GM23248 (cell line): ENCODE data around the gene ADAT1. TPM values are rescaled to one million over a fixed set of nuclear protein-coding genes. Genes with fewer than 3 reads are reported as not detected.
"Not testable (repeated sequence)": the region's sequence is repeated elsewhere in the genome, so short reads cannot be mapped to it uniquely, and the experiment has no call there.

Experiments
- DNase-seq: peaks from one replicate; pipeline ENCODE4 v3.0.0-alpha.2; 2015
- H2AFZ ChIP-seq: fragments of 200-600 bp; sonication (generic); 2 replicates; pipeline ENCODE4 v1.6.1; 2016; ENCODE audit warnings: antibody characterized with exemption
- H3F3A ChIP-seq: fragments of 200-600 bp; sonication (generic); 2 replicates; pipeline ENCODE4 v1.6.1; 2016; ENCODE audit warnings: mild to moderate bottlenecking, antibody characterized with exemption, mixed run types; ENCODE audit not compliant: insufficient read depth
- H3K27ac ChIP-seq: fragments of 200-600 bp; sonication (generic); 2 replicates; pipeline ENCODE4 v1.5.1; 2016; ENCODE audit warnings: mild to moderate bottlenecking
- H3K27me3 ChIP-seq: fragments of 200-600 bp; sonication (generic); replicated peaks from 2 replicates; pipeline ENCODE4 v1.6.1; 2016; ENCODE audit warnings: mild to moderate bottlenecking; ENCODE audit not compliant: insufficient read depth
- H3K36me3 ChIP-seq: fragments of 200-600 bp; sonication (generic); 2 replicates; pipeline ENCODE4 v1.6.1; 2016; ENCODE audit warnings: low read depth, mild to moderate bottlenecking
- H3K4me1 ChIP-seq: fragments of 200-600 bp; sonication (generic); 2 replicates; pipeline ENCODE4 v1.6.1; 2016; ENCODE audit warnings: mild to moderate bottlenecking; ENCODE audit not compliant: insufficient read depth
- H3K4me2 ChIP-seq: fragments of 200-600 bp; sonication (generic); one replicate; pipeline ENCODE4 v1.6.1; 2016; ENCODE audit warnings: mild to moderate bottlenecking; ENCODE audit not compliant: unreplicated experiment
- H3K4me3 ChIP-seq: fragments of 200-600 bp; sonication (generic); 2 replicates; pipeline ENCODE4 v1.5.1; 2016; ENCODE audit warnings: mild to moderate bottlenecking
- H3K79me2 ChIP-seq: fragments of 200-600 bp; sonication (generic); 2 replicates; pipeline ENCODE4 v1.6.1; 2016; ENCODE audit warnings: mild to moderate bottlenecking; ENCODE audit not compliant: insufficient read depth
- H3K9ac ChIP-seq: fragments of 200-600 bp; sonication (generic); 2 replicates; pipeline ENCODE4 v1.6.1; 2016; ENCODE audit warnings: mild to moderate bottlenecking
- H3K9me2 ChIP-seq: fragments of 200-600 bp; sonication (generic); 2 replicates; pipeline ENCODE4 v1.6.1; 2016; ENCODE audit warnings: mixed run types, mild to moderate bottlenecking, moderate library complexity; ENCODE audit not compliant: insufficient read depth
- H3K9me3 ChIP-seq: fragments of 200-600 bp; sonication (generic); one replicate; pipeline ENCODE4 v1.6.1; 2017; ENCODE audit warnings: low read depth
- H4K20me1 ChIP-seq: fragments of 200-600 bp; sonication (generic); 2 replicates; pipeline ENCODE4 v1.6.0; 2016; ENCODE audit not compliant: insufficient read depth
- EZH2 ChIP-seq: fragments of 200-600 bp; sonication (generic); IDR thresholded peaks from 2 replicates; pipeline ENCODE4 v1.6.1; 2018; ENCODE audit warnings: antibody characterized with exemption, mild to moderate bottlenecking; ENCODE audit not compliant: insufficient read depth, poor library complexity, severe bottlenecking
- EZH2phosphoT487 ChIP-seq: fragments of 200-600 bp; sonication (generic); IDR thresholded peaks from 2 replicates; pipeline ENCODE4 v1.6.1; 2018; ENCODE audit warnings: antibody characterized with exemption, moderate library complexity, mild to moderate bottlenecking, low read depth; ENCODE audit not compliant: insufficient read depth
- WGBS, 2 experiments: methylation state at CpG; one replicate each; pipeline ENCODE4 v1.1.6; 2015 to 2017; ENCODE audit warnings: low lambda C conversion rate in 2 of 2, low coverage in 1 of 2; ENCODE audit errors: missing lambda C conversion rate in 2 of 2; 5-methylcytosine and 5-hydroxymethylcytosine counted together
- in situ Hi-C: fragments of 300-500 bp; cut with MboI; formaldehyde crosslinking; loops from 2 replicates; pipeline ENCODE4 v1.15.0; 2020
- polyA plus RNA-seq: library from polyadenylated mRNA; unstranded; fragments of >200 nt; fragmentation: Nextera tagmentation; extraction: Ambion mirVana; gene quantifications from 2 replicates; pipeline ENCODE4 v1.2.1, GENCODE V29; 2016
- total RNA-seq: library from RNA; depleted of rRNA; stranded (reverse); fragments of >200 nt; shearing (Covaris generic); gene quantifications from 2 replicates; pipeline ENCODE4 v1.2.3, GENCODE V29; 2014

ADAT1 gene
- total and polyA plus RNA-seq, 2 experiments from 2014 or later = 18.9 to 31.3 TPM

DNA sequence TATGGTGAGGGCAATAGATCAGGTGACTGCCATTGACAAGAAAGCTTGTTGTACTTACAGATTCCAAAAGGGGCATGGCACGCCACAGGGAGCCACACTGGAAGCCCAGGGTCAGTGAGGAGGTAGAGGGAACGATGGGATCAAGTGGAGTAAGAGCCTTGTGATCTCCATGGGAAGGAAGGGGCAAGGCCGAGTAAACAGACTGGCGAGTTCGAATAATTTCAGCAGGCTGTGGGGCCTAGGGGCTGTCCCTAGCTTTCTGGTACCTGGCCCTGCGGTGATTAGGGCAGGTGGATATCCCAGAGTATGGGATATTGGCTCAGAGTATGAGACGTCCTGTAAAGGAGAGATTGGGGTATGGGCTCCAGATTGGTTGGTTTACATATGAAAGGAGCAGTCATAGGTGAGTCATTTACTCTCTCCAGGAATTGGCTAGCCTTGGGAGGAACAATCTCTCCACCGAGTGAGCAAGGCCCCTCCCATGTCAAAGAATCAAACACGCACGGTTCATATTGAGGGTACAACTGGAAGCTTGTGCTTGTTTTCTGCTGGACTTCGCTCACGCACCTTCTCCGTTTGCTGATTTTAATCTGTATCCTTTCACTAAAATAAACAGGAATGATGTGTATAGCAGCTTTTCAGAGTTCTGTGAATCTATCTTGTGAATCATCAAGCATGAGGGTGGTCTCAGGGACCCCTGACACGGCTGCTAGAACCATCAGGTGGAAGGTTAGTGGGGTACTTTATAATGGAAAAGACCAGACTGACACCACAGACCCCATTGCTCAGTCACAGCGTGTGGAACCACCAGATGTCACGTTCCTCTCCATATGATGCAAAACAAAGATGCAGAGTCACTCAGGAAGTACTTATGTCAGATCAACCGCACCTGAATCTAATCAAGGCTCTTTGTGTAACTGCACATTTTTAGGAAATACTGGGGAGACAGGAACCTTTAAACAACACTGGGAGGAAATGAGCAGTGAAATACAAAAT, 29.0 kb downstream of the ADAT1 start:
- Histone ChIP-seq H3F3A (peaks cover 18% of the 10 kb centered on the region; the same call in 1 of the 2 replicates), H3K9me3 (no peaks in the 10 kb centered on the region), H4K20me1 (no peaks in the 10 kb centered on the region), H3K4me1 (peaks cover 30% of the 10 kb centered on the region), H3K79me2 (no peaks in the 10 kb centered on the region), H3K36me3 (peaks cover 9% of the 10 kb centered on the region; the same call in 1 of the 2 replicates), H3K4me3 (no peak overlapping the region), H3K27ac (peak overlapping the region; percentile 14; the same call in 1 of the 2 replicates), H3K9me2 (no peaks in the 10 kb centered on the region), H3K27me3 (no peaks in the 10 kb centered on the region), H3K9ac (no peak overlapping the region), H3K4me2 (no peak overlapping the region), H2AFZ (no peak overlapping the region)
- TF ChIP-seq EZH2phosphoT487 = no peak
- no peak for TF ChIP-seq EZH2
- 72 to 74% methylated on average over 17 of the region's 17 CpGs for WGBS, 2 experiments
- DNase-seq = peak; percentile 57
- in situ Hi-C loops = no loop called here

DNA sequence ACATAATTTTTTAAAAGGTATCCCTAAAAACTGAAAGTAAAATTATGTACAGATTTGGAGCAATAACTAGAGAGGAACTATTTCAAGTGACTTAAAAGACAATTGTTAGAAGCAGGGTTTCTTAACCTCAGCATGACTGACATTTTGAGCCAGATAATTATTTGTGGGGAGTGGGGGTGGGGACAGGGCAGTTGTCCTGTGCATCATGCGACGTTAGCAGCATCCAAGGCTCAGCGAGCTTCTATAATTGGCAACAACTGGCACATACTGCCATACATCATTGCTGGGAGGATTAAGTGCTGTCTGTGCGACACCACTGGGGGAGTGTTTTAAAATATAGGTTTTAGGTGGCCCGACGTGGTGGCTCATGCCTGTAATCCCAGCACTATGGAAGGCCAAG, 29.8 kb downstream of the ADAT1 start:
- Histone ChIP-seq H3K9me3 (no peaks in the 10 kb centered on the region), H3K9me2 (no peaks in the 10 kb centered on the region)
- in situ Hi-C loops = no loop called here

DNA sequence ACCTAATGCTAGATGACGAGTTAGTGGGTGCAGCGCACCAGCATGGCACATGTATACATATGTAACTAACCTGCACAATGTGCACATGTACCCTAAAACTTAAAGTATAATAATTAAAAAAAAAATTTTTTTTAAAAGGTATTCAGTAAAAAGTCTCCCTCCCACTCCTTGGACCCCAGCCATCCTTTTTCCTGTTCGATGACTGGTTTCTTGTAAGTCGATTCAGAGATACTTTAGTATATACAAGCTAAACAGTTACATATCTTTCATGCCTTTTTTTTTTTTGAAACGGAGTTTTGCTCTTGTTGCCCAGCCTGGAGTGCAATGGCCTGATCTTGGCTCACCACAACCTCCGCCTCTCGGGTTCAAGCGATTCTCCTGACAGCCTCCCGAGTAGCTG, 31.2 kb downstream of the ADAT1 start:
- Histone ChIP-seq H3K27ac (peak overlapping the region; percentile 83), H3F3A (peaks cover 18% of the 10 kb centered on the region; the same call in 1 of the 2 replicates), H3K9ac (peak overlapping the region; percentile 44; the same call in 1 of the 2 replicates), H3K4me1 (peaks cover 30% of the 10 kb centered on the region), H3K4me2 (peak overlapping the region; percentile 24)
- H3K9me3 ChIP-seq, H2AFZ ChIP-seq, H3K4me3 ChIP-seq, H3K36me3 ChIP-seq, in situ Hi-C loops, H3K79me2 ChIP-seq, H3K9me2 ChIP-seq, H4K20me1 ChIP-seq, H3K27me3 ChIP-seq: not testable (repeated sequence)
- DNase-seq = peak; percentile 60
- 25 to 42% methylated on average over 7 to 9 of the region's 9 CpGs for WGBS, 2 experiments

More for the DNA sequence above, 29.8 kb downstream of the ADAT1 start:
- Histone ChIP-seq H4K20me1 (no peaks in the 10 kb centered on the region), H3K79me2 (no peaks in the 10 kb centered on the region), H3K4me1 (peaks cover 30% of the 10 kb centered on the region), H3K27me3 (no peaks in the 10 kb centered on the region), H3K9ac (no peak overlapping the region), H3K36me3 (peaks cover 9% of the 10 kb centered on the region; the same call in 1 of the 2 replicates), H3K4me3 (no peak overlapping the region), H3K4me2 (no peak overlapping the region), H2AFZ (no peak overlapping the region), H3K27ac (no peak overlapping the region), H3F3A (peaks cover 18% of the 10 kb centered on the region; the same call in 1 of the 2 replicates)
- TF ChIP-seq EZH2 (no peak), EZH2phosphoT487 (no peak)
- 96 to 97% methylated on average over 6 of the region's 6 CpGs for WGBS, 2 experiments
- no peak for DNase-seq

DNA sequence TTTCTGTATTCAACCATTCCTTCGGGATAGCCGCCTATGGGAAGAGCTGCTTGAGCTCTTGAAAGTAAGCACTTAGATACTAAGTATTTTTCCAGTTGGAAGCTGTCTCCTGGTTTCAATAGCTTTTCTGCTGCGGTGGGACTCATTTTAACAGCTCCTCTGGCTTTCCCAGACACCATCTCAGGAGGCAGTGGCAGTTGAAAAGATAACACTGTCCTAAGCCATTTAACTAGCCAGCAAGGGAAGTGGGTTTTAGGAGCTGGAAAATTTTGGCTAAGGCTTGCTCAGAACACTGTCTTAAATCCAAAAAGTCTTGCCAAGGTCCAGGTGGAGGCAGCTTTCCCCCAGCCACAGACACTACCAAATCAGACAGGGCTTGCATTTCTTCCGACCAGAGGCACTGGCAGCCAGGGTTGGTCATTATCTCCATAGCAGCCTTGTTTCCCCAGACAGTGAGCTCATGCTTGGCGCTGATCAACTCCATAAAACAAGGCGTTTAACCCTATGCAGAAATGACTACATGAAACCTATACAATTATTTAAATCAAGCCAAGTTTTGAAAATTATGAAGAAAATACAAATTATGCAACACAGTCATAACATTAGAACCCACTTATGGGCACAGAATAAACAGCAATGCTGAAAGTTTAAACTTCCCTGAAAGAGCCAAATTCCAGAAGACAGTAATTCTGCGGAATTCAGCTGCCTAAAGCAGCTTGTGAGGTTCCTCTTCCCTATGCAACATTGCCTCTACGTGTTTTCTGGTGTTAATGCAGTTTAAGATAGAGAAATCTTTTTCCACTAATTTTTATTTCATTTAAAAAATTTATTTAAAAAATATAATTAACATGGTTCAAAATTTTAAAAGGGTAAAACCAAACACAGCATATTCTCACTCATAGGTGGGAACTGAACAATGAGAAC, 31.9 kb downstream of the ADAT1 start:
- H3K4me2 ChIP-seq = peak overlapping the region; percentile 40

More for the DNA sequence above, 31.9 kb downstream of the ADAT1 start:
- Histone ChIP-seq H3K36me3 (no peaks in the 10 kb centered on the region), H4K20me1 (no peaks in the 10 kb centered on the region), H3K79me2 (no peaks in the 10 kb centered on the region), H3K9ac (peak overlapping the region; percentile 61), H2AFZ (peak overlapping the region; percentile 63), H3K9me3 (no peaks in the 10 kb centered on the region), H3K27ac (peak overlapping the region; percentile 83), H3K4me1 (peaks cover 30% of the 10 kb centered on the region), H3K9me2 (no peaks in the 10 kb centered on the region), H3F3A (peaks cover 18% of the 10 kb centered on the region; the same call in 1 of the 2 replicates), H3K4me3 (peak overlapping the region; percentile 38), H3K27me3 (no peaks in the 10 kb centered on the region)
- TF ChIP-seq EZH2 (no peak), EZH2phosphoT487 (no peak)
- in situ Hi-C loops = no loop called here
- 18% methylated on average over 8 of the region's 8 CpGs for WGBS, 2 experiments
- DNase-seq = peak; percentile 93
